Mesendoderm (in vitro differentiated cells): Measurements from ENCODE around the gene TRRAP.

Experiments
- DNase-seq: peaks from one replicate; pipeline ENCODE4 v3.0.0; 2013
- H2AK5ac ChIP-seq: 2 replicates; pipeline ENCODE4 v1.6.1; 2013; ENCODE audit warnings: low read length, inconsistent platforms
- H2BK120ac ChIP-seq: 2 replicates; pipeline ENCODE4 v1.6.1; 2013; ENCODE audit warnings: low read depth, mild to moderate bottlenecking, low read length, moderate library complexity, mixed read lengths
- H2BK15ac ChIP-seq: replicated peaks from 2 replicates; pipeline ENCODE4 v1.6.1; 2013; ENCODE audit warnings: low read depth, mild to moderate bottlenecking, moderate library complexity
- H2BK5ac ChIP-seq: 2 replicates; pipeline ENCODE4 v1.6.1; 2013; ENCODE audit warnings: low read length, inconsistent platforms
- H3K18ac ChIP-seq: 2 replicates; pipeline ENCODE4 v1.6.1; 2013; ENCODE audit warnings: mild to moderate bottlenecking, low read length, mixed read lengths
- H3K23ac ChIP-seq: one replicate; pipeline ENCODE4 v1.6.1; 2013; ENCODE audit warnings: low read length
- H3K27ac ChIP-seq: 2 replicates; pipeline ENCODE4 v1.5.1; 2013; ENCODE audit warnings: low read depth, mild to moderate bottlenecking, inconsistent platforms, low read length, moderate library complexity
- H3K27me3 ChIP-seq: 2 replicates; pipeline ENCODE4 v1.6.1; 2013; ENCODE audit warnings: low read length, control low read depth, mild to moderate bottlenecking, inconsistent platforms; ENCODE audit not compliant: insufficient read depth, poor library complexity
- H3K36me3 ChIP-seq: 2 replicates; pipeline ENCODE4 v1.6.1; 2013; ENCODE audit warnings: low read length, inconsistent platforms; ENCODE audit not compliant: control insufficient read depth, insufficient read depth
- H3K4ac ChIP-seq: one replicate; pipeline ENCODE4 v1.6.1; 2013; ENCODE audit warnings: low read depth, mild to moderate bottlenecking, low read length, moderate library complexity
- H3K4me1 ChIP-seq: 2 replicates; pipeline ENCODE4 v1.6.1; 2013; ENCODE audit warnings: low read depth, low read length, inconsistent platforms; ENCODE audit not compliant: control insufficient read depth
- H3K4me2 ChIP-seq: 2 replicates; pipeline ENCODE4 v1.6.1; 2013; ENCODE audit warnings: low read length
- H3K4me3 ChIP-seq: 2 replicates; pipeline ENCODE4 v1.5.1; 2013; ENCODE audit warnings: mild to moderate bottlenecking, low read length
- H3K56ac ChIP-seq: one replicate; pipeline ENCODE4 v1.6.1; 2013; ENCODE audit warnings: low read length
- H3K79me1 ChIP-seq: 2 replicates; pipeline ENCODE4 v1.6.1; 2013; ENCODE audit warnings: low read length, inconsistent platforms
- H3K79me2 ChIP-seq: 2 replicates; pipeline ENCODE4 v1.6.1; 2013; ENCODE audit warnings: mild to moderate bottlenecking, low read length; ENCODE audit not compliant: control insufficient read depth, insufficient read depth
- H3K9ac ChIP-seq: 2 replicates; pipeline ENCODE4 v1.6.1; 2013; ENCODE audit warnings: low read length, inconsistent platforms
- H4K5ac ChIP-seq: one replicate; pipeline ENCODE4 v1.6.1; 2013; ENCODE audit warnings: low read length
- H4K8ac ChIP-seq: one replicate; pipeline ENCODE4 v1.6.1; 2013; ENCODE audit warnings: low read depth, mild to moderate bottlenecking, control low read depth, low read length, moderate library complexity
- WGBS: extraction: QIAGEN DNeasy Blood & Tissue Kit; methylation state at CpG from one replicate; pipeline ENCODE4 v1.1.7; 2013; ENCODE audit warnings: low lambda C conversion rate, missing lambda C conversion rate; ENCODE audit not compliant: insufficient coverage; ENCODE audit errors: extremely low coverage; 5-methylcytosine and 5-hydroxymethylcytosine counted together

The TRRAP gene

GRCh38 chr7:98887038-98887437, 8.7 kb downstream of the TRRAP start:
- Histone ChIP-seq H2BK15ac (no peak overlapping the region), H3K4me2 (no peak overlapping the region), H3K4me1 (no peaks in the 10 kb centered on the region), H3K18ac (no peak overlapping the region), H4K8ac (no peak overlapping the region), H3K79me2 (peaks cover 4% of the 10 kb centered on the region), H2BK5ac (no peak overlapping the region), H3K4ac (no peak overlapping the region), H3K9ac (no peak overlapping the region), H3K23ac (no peak overlapping the region), H4K5ac (no peak overlapping the region), H3K79me1 (peaks cover 5% of the 10 kb centered on the region), H3K36me3 (peaks cover 7% of the 10 kb centered on the region), H2BK120ac (no peak overlapping the region), H2AK5ac (no peak overlapping the region), H3K27me3 (no peaks in the 10 kb centered on the region), H3K56ac (no peak overlapping the region), H3K27ac (no peak overlapping the region), H3K4me3 (no peak overlapping the region)
- no peak for DNase-seq

- Histone ChIP-seq H3K27ac (no peak overlapping the region), H3K56ac (no peak overlapping the region), H2BK120ac (no peak overlapping the region), H3K79me2 (no peaks in the 10 kb centered on the region), H4K5ac (no peak overlapping the region), H3K23ac (no peak overlapping the region), H3K4me2 (no peak overlapping the region), H3K79me1 (no peaks in the 10 kb centered on the region), H2AK5ac (no peak overlapping the region), H3K27me3 (no peaks in the 10 kb centered on the region), H3K4me3 (no peak overlapping the region), H3K4me1 (no peaks in the 10 kb centered on the region), H2BK15ac (no peak overlapping the region), H4K8ac (no peak overlapping the region), H3K4ac (no peak overlapping the region), H3K18ac (no peak overlapping the region), H3K36me3 (peaks cover 5% of the 10 kb centered on the region), H3K9ac (no peak overlapping the region), H2BK5ac (no peak overlapping the region)
- no peak for DNase-seq
- no CpG with 5 or more reads among the region's 7 CpGs for WGBS
Measured at GRCh38 chr7:98892609-98893008, 14.3 kb downstream of the TRRAP start.

- Histone ChIP-seq H3K23ac (no peak overlapping the region), H4K8ac (no peak overlapping the region), H3K9ac (no peak overlapping the region), H3K27ac (no peak overlapping the region), H3K56ac (no peak overlapping the region), H3K79me2 (no peaks in the 10 kb centered on the region), H2BK15ac (no peak overlapping the region), H3K4me2 (no peak overlapping the region), H2BK120ac (no peak overlapping the region), H3K18ac (no peak overlapping the region), H2AK5ac (no peak overlapping the region), H2BK5ac (no peak overlapping the region), H3K79me1 (no peaks in the 10 kb centered on the region), H3K4ac (no peak overlapping the region), H3K27me3 (no peaks in the 10 kb centered on the region), H3K4me3 (no peak overlapping the region), H3K36me3 (peaks cover 11% of the 10 kb centered on the region), H4K5ac (no peak overlapping the region), H3K4me1 (no peaks in the 10 kb centered on the region)
- no CpG with 5 or more reads among the region's 7 CpGs for WGBS
- DNase-seq, result no peak
Measured at GRCh38 chr7:98899816-98900215, 21.5 kb downstream of the TRRAP start.

- no CpG with 5 or more reads among the region's 3 CpGs for WGBS
- no peak overlapping the region for H2BK120ac ChIP-seq
- H3K4ac ChIP-seq, result no peak overlapping the region
Measured at GRCh38 chr7:98900815-98901214, 22.5 kb downstream of the TRRAP start.

GRCh38 chr7:98902523-98902922, 24.2 kb downstream of the TRRAP start:
- H4K5ac ChIP-seq, result no peak overlapping the region
- H3K9ac ChIP-seq, result no peak overlapping the region
- H3K4me2 ChIP-seq, result no peak overlapping the region
- H2BK120ac ChIP-seq, result no peak overlapping the region
- H3K4ac ChIP-seq, result no peak overlapping the region
- no peak for DNase-seq
- no peaks in the 10 kb centered on the region for H3K27me3 ChIP-seq
- no peaks in the 10 kb centered on the region for H3K79me1 ChIP-seq
- H3K4me1 ChIP-seq, result no peaks in the 10 kb centered on the region
- H2BK5ac ChIP-seq, result no peak overlapping the region
- peaks cover 23% of the 10 kb centered on the region for H3K36me3 ChIP-seq
- H3K56ac ChIP-seq, result no peak overlapping the region
- H2AK5ac ChIP-seq, result no peak overlapping the region
- no peak overlapping the region for H3K4me3 ChIP-seq
- no peaks in the 10 kb centered on the region for H3K79me2 ChIP-seq
- no peak overlapping the region for H4K8ac ChIP-seq
- H3K18ac ChIP-seq, result no peak overlapping the region
- no peak overlapping the region for H3K27ac ChIP-seq
- WGBS, result no CpG with 5 or more reads among the region's 3 CpGs
- no peak overlapping the region for H3K23ac ChIP-seq
- H2BK15ac ChIP-seq, result no peak overlapping the region

More at GRCh38 chr7:98900815-98901214, 22.5 kb downstream of the TRRAP start:
- Histone ChIP-seq H3K27me3 (no peaks in the 10 kb centered on the region), H2BK5ac (no peak overlapping the region), H3K4me2 (no peak overlapping the region), H3K79me2 (no peaks in the 10 kb centered on the region), H3K4me1 (no peaks in the 10 kb centered on the region), H3K4me3 (no peak overlapping the region), H3K23ac (no peak overlapping the region), H3K27ac (no peak overlapping the region), H3K79me1 (no peaks in the 10 kb centered on the region), H3K56ac (no peak overlapping the region), H3K36me3 (peaks cover 19% of the 10 kb centered on the region), H3K18ac (no peak overlapping the region), H4K8ac (no peak overlapping the region), H2AK5ac (no peak overlapping the region), H4K5ac (no peak overlapping the region), H2BK15ac (no peak overlapping the region), H3K9ac (no peak overlapping the region)
- DNase-seq, result no peak

GRCh38 chr7:98903246-98903645, 24.9 kb downstream of the TRRAP start:
- Histone ChIP-seq H2BK120ac (no peak overlapping the region), H3K27me3 (no peaks in the 10 kb centered on the region), H3K23ac (no peak overlapping the region), H3K18ac (no peak overlapping the region), H3K27ac (no peak overlapping the region), H4K8ac (no peak overlapping the region), H3K4me1 (no peaks in the 10 kb centered on the region), H2BK15ac (no peak overlapping the region), H3K79me1 (no peaks in the 10 kb centered on the region), H3K4me3 (no peak overlapping the region), H3K36me3 (peaks cover 27% of the 10 kb centered on the region), H2AK5ac (no peak overlapping the region), H3K4me2 (no peak overlapping the region), H3K79me2 (no peaks in the 10 kb centered on the region), H3K9ac (no peak overlapping the region), H4K5ac (no peak overlapping the region), H3K4ac (no peak overlapping the region), H3K56ac (no peak overlapping the region), H2BK5ac (no peak overlapping the region)
- no CpG with 5 or more reads among the region's 4 CpGs for WGBS
- no peak for DNase-seq
